Activated CD4-positive, alpha-beta memory T cell treated with anti-CD3 and anti-CD28 coated beads, Interleukin-2, amount 10 ng/mL, durations not matched to agents 7 days and 5 days (primary cell): ENCODE data around the gene BPIFB1. TPM values are rescaled to one million over a fixed set of nuclear protein-coding genes. Genes with fewer than 3 reads are reported as not detected.

Experiments used
- CTCF ChIA-PET: fragments of 350-600 bp; sonication (Branson Sonifier 250); formaldehyde crosslinking; loops from one replicate; lab custom pipeline; 2021; ENCODE audit warnings: antibody characterized with exemption, inconsistent platforms; lab: Charles Lee
- POLR2A ChIA-PET: fragments of 350-600 bp; sonication (Branson Sonifier 250); formaldehyde crosslinking; loops from one replicate; lab custom pipeline; 2021; ENCODE audit warnings: antibody characterized with exemption; lab: Charles Lee
- DNase-seq: peaks from one replicate; pipeline ENCODE4 v3.0.0-alpha.2; 2020
- H3K27ac Mint-ChIP-seq: one replicate; pipeline ENCODE4 v1.8.0; 2021; ENCODE audit warnings: mild to moderate bottlenecking, mixed read lengths
- H3K27me3 Mint-ChIP-seq: one replicate; pipeline ENCODE4 v1.8.0; 2021; ENCODE audit warnings: mixed read lengths
- H3K36me3 Mint-ChIP-seq: one replicate; pipeline ENCODE4 v1.8.0; 2021; ENCODE audit warnings: low read depth, mixed read lengths
- H3K4me1 Mint-ChIP-seq: one replicate; pipeline ENCODE4 v1.8.0; 2021; ENCODE audit warnings: mixed read lengths
- H3K4me3 Mint-ChIP-seq: one replicate; pipeline ENCODE4 v1.8.0; 2021; ENCODE audit warnings: mild to moderate bottlenecking, mixed read lengths
- H3K9me3 Mint-ChIP-seq: one replicate; pipeline ENCODE4 v1.8.0; 2021; ENCODE audit warnings: mixed read lengths
- total RNA-seq, 2 experiments: library from RNA; stranded (reverse); gene quantifications; one replicate each; pipeline ENCODE4 v1.2.3, GENCODE V29; 2021

The BPIFB1 gene
- total RNA-seq, 2 experiments from 2014 or later, result not detected

DNA sequence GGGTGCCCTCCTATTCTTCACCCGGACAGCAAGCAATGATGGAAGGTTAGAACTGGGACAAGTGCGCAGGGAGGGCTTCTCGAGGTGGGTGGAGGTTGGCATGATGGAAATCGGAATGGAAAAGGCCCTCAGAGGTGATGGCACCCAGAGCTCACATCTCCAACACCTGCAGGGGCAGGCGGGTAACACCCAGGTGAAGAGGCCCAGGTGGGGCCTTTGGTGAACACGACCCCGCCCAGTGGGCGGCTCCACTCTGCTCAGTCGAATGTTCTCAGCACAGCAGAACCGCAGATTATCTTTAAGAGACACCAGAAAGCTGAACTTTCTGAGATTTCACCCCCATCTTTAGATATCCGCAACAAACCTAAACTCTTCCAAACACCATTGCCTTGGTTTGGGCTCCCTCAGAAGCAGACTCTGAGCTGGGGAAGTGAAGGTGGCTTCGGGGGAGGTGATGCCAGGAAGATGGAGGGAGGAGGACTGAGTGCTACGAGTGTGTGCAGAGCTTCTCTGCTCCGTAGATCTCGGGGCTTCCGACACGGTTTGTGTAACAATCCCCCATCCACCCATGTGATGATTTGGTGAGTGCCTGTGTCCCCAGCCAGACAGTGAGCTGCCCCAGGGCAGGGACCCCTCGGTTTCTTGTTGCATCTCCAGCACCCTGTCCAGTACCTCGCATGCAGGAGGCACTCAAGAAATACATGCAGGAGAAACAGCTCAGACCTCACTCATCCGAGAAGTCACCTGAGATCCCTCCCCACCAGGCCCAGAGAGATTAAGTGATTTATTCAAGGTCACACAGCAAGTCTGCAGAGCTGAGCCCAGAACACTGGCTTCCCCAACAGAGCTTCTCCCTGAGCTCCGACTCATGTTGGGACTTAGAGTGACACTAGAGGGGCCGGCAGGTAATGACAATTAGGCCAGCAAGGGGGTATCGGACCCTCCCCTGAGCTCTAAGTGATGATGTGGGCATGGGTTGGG is 45.4 kb downstream of the BPIFB1 start:
- CTCF ChIA-PET, result no interaction called here
- POLR2A ChIA-PET, result no interaction called here
- Mint-ChIP-seq H3K4me1 (no peaks in the 10 kb centered on the region), H3K4me3 (no peak overlapping the region), H3K27ac (no peak overlapping the region), H3K27me3 (no peaks in the 10 kb centered on the region), H3K36me3 (no peaks in the 10 kb centered on the region), H3K9me3 (no peaks in the 10 kb centered on the region)
- DNase-seq, result no peak

DNA sequence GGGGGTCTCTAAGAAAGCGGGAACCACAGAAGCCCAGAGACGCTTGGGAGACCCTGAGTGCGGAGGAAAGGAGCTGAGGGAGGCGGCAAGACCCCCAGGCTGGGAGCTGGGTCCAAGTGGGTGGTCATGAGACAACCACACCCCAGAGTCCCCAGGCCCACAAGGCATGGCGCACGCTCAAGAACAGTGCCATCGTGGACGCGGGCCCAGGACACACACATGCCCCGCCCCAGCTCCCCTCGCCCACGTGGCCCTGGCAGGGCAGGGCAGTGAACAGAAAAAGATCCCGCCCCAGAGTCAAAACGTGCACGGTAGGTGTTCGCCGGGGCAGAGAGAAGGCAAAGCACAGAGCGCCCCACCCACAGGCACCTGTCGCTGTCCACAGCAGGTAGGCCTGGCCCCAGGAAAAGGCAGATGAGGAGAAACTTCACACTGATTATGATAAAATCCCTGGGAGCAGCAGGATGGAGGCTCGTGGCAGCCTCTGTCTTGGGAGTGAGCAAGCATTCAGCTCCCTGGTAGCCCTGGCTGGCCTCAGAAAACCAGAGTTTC is 50.0 kb downstream of the BPIFB1 start:
- H3K4me3 Mint-ChIP-seq, result no peak overlapping the region
- no peaks in the 10 kb centered on the region for H3K27me3 Mint-ChIP-seq
- H3K27ac Mint-ChIP-seq, result no peak overlapping the region
- CTCF ChIA-PET, result no interaction called here
- DNase-seq, result no peak
- H3K4me1 Mint-ChIP-seq, result peaks cover 2% of the 10 kb centered on the region
- no peaks in the 10 kb centered on the region for H3K36me3 Mint-ChIP-seq
- POLR2A ChIA-PET, result no interaction called here
- H3K9me3 Mint-ChIP-seq, result no peaks in the 10 kb centered on the region

DNA sequence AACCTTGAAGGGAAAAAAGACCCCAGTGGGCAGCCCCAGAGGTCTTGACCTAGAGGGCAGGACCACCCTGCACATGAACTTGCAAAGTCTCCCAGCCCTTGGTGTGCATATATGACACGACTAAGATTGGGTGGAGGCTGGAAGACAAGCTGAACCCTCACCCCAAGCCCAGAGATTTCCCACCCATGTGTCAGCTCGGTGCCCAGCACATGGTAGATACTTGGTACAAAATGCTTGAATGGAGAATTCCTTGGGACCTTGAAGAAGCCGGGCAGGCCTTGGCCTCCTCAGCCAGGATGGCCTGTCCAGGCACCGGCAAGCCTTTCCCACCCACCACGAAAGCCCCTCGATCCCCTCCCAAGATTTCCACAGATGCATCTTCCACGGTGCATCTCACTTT is 50.6 kb downstream of the BPIFB1 start:
- CTCF ChIA-PET, result no interaction called here

DNA sequence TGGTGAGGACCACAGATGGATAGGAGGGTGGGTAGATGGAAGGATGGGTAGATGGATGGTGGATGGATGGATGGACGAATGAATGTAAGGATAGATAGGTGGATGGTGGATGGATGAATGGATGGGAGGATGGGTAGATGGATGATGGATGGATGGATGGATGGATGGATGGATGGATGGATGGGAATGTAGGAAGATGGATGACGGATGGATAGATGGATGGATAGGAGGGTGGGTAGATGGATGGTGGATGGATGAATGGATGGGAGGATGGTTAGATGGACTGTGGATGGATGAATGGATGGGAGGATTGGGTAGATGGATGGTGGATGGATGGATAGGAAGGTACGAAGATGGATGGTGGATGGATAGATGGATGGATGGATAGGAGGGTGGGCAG is 51.1 kb downstream of the BPIFB1 start:
- Mint-ChIP-seq H3K27ac (no peak overlapping the region), H3K9me3 (no peaks in the 10 kb centered on the region), H3K36me3 (no peaks in the 10 kb centered on the region), H3K4me3 (no peak overlapping the region), H3K27me3 (no peaks in the 10 kb centered on the region), H3K4me1 (peaks cover 2% of the 10 kb centered on the region)
- ChIA-PET CTCF (interaction anchor here (0.5 kb wide), 1 partner anchor 695 kb away, joined by 4 read pairs; no protein-coding TSS in a partner anchor), POLR2A (no interaction called here)
- no peak for DNase-seq

More for the DNA sequence above, 50.6 kb downstream of the BPIFB1 start:
- no peaks in the 10 kb centered on the region for H3K27me3 Mint-ChIP-seq
- no peak for DNase-seq
- peaks cover 2% of the 10 kb centered on the region for H3K4me1 Mint-ChIP-seq
- H3K27ac Mint-ChIP-seq, result no peak overlapping the region
- H3K4me3 Mint-ChIP-seq, result no peak overlapping the region
- POLR2A ChIA-PET, result no interaction called here
- no peaks in the 10 kb centered on the region for H3K9me3 Mint-ChIP-seq
- no peaks in the 10 kb centered on the region for H3K36me3 Mint-ChIP-seq

GRCh38 chr20:33336375-33336774 is 53.4 kb downstream of the BPIFB1 start:
- H3K4me1 Mint-ChIP-seq, result peaks cover 2% of the 10 kb centered on the region
- no peak for DNase-seq
- H3K27ac Mint-ChIP-seq, result no peak overlapping the region
- POLR2A ChIA-PET, result no interaction called here
- H3K9me3 Mint-ChIP-seq, result no peaks in the 10 kb centered on the region
- H3K4me3 Mint-ChIP-seq, result no peak overlapping the region
- H3K27me3 Mint-ChIP-seq, result no peaks in the 10 kb centered on the region
- CTCF ChIA-PET, result no interaction called here
- no peaks in the 10 kb centered on the region for H3K36me3 Mint-ChIP-seq

DNA sequence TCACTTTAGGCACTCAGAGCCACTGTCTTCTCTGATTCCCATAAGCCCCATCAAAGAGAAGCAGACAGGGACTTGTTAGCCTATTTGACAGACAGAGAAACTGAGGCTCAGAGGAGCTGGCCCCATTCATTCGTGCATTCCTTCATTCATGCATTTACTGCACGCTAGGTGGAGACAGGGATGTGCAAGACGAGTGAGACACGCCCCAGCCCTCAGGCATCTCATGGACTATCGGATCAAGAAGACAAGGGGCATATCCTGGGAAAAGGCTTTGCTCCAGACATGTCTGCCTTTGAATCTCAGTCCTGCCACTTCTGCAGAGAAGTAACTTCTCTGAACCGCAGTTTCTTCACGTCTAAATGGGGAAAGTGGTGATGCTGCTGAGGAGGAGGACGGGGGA is 54.1 kb downstream of the BPIFB1 start:
- POLR2A ChIA-PET, result no interaction called here
- H3K9me3 Mint-ChIP-seq, result no peaks in the 10 kb centered on the region
- H3K36me3 Mint-ChIP-seq, result no peaks in the 10 kb centered on the region
- H3K4me1 Mint-ChIP-seq, result peaks cover 2% of the 10 kb centered on the region
- no peak overlapping the region for H3K27ac Mint-ChIP-seq
- no peak for DNase-seq
- CTCF ChIA-PET, result no interaction called here
- H3K27me3 Mint-ChIP-seq, result no peaks in the 10 kb centered on the region
- H3K4me3 Mint-ChIP-seq, result no peak overlapping the region

- CTCF ChIA-PET, result no interaction called here
- Mint-ChIP-seq H3K4me1 (peaks cover 2% of the 10 kb centered on the region), H3K4me3 (no peak overlapping the region), H3K36me3 (no peaks in the 10 kb centered on the region), H3K9me3 (no peaks in the 10 kb centered on the region), H3K27ac (no peak overlapping the region), H3K27me3 (no peaks in the 10 kb centered on the region)
- POLR2A ChIA-PET, result no interaction called here
- DNase-seq, result no peak
These were observed 54.6 kb downstream of the BPIFB1 start for GRCh38 chr20:33337531-33338165.

GRCh38 chr20:33338467-33339258 is 55.6 kb downstream of the BPIFB1 start:
- no peak overlapping the region for H3K27ac Mint-ChIP-seq
- CTCF ChIA-PET, result no interaction called here
- H3K4me1 Mint-ChIP-seq, result peaks cover 2% of the 10 kb centered on the region
- POLR2A ChIA-PET, result no interaction called here
- H3K36me3 Mint-ChIP-seq, result no peaks in the 10 kb centered on the region
- DNase-seq, result no peak
- no peak overlapping the region for H3K4me3 Mint-ChIP-seq
- no peaks in the 10 kb centered on the region for H3K27me3 Mint-ChIP-seq
- no peaks in the 10 kb centered on the region for H3K9me3 Mint-ChIP-seq

DNA sequence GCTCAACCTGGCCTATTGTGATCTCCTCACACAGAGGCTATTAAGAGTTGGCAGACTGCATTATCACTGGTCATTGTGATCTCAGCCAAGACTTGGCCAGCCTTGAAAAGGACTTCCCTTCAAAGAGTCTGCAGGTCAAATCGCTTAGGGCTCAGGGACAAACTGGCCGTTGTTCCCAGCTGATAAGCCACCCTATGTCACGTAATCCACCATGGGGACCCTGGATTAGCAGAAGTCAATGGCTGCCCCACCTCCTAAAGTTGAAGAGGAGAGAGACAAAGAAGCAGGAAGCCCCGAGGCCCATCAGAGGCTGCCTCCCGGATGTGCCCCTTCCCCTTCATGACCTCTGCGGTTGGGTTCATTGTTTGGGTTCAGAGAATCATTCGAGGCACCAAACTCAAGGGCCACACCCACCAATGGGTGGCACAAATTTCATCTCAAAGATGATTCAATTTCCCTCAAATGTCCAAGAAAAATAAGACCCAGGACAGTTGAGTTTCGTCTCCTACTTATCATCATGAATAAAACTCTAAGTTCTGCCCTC is 56.6 kb downstream of the BPIFB1 start:
- no peak for DNase-seq
- H3K4me1 Mint-ChIP-seq, result peaks cover 2% of the 10 kb centered on the region
- ChIA-PET CTCF (no interaction called here), POLR2A (interaction anchor here (1.5 kb wide), 1 partner anchor 38 kb away, joined by 3 read pairs; no protein-coding TSS in a partner anchor)
- H3K4me3 Mint-ChIP-seq, result no peak overlapping the region
- no peaks in the 10 kb centered on the region for H3K27me3 Mint-ChIP-seq
- H3K9me3 Mint-ChIP-seq, result no peaks in the 10 kb centered on the region
- H3K36me3 Mint-ChIP-seq, result no peaks in the 10 kb centered on the region
- no peak overlapping the region for H3K27ac Mint-ChIP-seq

DNA sequence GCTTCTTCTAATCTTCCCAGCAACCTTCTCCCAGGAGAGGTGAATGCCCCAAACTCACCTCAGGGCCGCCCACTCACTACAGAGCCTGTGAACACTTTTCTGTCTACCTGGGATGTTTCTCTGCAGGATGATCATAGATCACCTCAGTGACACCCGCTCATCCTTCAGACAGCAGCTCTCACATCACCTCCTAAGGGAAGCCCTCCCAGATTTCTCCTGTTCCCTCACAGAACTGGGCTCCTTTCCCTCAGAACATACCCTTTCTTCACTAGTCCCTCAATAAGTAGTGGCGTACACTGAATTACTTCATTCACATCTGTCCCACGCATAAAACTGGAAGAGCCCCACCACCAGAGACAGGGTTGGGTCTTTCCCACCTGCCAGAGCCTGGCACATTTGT is 60.5 kb downstream of the BPIFB1 start:
- no peaks in the 10 kb centered on the region for H3K36me3 Mint-ChIP-seq
- no peaks in the 10 kb centered on the region for H3K9me3 Mint-ChIP-seq
- no peak overlapping the region for H3K27ac Mint-ChIP-seq
- ChIA-PET POLR2A (no interaction called here), CTCF (no interaction called here)
- DNase-seq, result no peak
- H3K4me3 Mint-ChIP-seq, result no peak overlapping the region
- H3K4me1 Mint-ChIP-seq, result no peaks in the 10 kb centered on the region
- no peaks in the 10 kb centered on the region for H3K27me3 Mint-ChIP-seq

GRCh38 chr20:33345342-33345741 is 62.3 kb downstream of the BPIFB1 start:
- Mint-ChIP-seq H3K9me3 (no peaks in the 10 kb centered on the region), H3K27me3 (no peaks in the 10 kb centered on the region), H3K27ac (no peak overlapping the region), H3K36me3 (peaks cover 2% of the 10 kb centered on the region), H3K4me3 (no peak overlapping the region), H3K4me1 (peaks cover 5% of the 10 kb centered on the region)
- DNase-seq, result no peak
- CTCF ChIA-PET, result no interaction called here
- POLR2A ChIA-PET, result no interaction called here

DNA sequence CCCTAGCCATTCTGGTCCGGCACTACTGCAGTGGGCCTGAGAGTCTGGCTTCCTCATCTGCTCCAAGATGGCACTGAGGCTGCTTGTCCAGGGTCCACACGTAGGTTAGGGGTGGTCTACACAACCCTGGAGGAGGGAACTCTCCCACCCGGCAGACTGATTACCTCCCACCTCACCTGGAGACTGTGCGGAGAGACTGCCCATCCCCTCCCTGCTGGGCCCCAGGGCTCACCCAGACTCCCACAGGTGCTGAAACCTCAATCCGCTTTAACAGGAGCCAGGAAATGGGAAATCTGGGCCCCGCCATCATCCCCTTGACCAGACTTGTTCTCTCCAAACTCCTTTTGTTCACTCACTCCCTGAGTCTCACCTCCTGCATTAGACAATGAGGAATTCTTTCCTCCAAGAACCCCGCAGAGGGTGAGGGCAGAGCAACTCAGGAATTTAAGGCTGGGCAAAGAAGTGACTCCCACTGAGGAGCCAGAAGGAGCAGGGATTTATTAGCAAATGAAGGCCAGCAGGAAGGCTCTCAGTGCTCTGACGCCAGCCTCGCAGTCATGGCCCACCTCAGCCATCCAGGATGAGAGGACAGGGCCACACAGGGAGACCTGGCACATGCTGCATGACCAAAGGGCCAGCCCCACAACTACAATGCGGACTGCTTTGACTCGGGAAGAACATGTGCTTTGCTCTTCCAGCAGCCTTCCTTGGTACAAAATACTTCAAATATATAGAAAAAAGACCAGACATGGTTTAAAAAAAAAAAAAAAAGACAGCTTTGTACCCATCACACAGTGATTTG is 65.3 kb downstream of the BPIFB1 start:
- peaks cover 2% of the 10 kb centered on the region for H3K36me3 Mint-ChIP-seq
- H3K9me3 Mint-ChIP-seq, result no peaks in the 10 kb centered on the region
- peaks cover 10% of the 10 kb centered on the region for H3K4me1 Mint-ChIP-seq
- no peaks in the 10 kb centered on the region for H3K27me3 Mint-ChIP-seq
- DNase-seq, result no peak
- no peak overlapping the region for H3K27ac Mint-ChIP-seq
- POLR2A ChIA-PET, result no interaction called here
- H3K4me3 Mint-ChIP-seq, result no peak overlapping the region
- CTCF ChIA-PET, result interaction anchor here (0.5 to 0.6 kb wide), 2 partner anchors 49 to 1715 kb away, joined by 3 read pairs; no protein-coding TSS in a partner anchor
